Fibroblast of the aortic adventitia (primary cell): ENCODE data around the gene TMEM208. TPM values are rescaled to one million over a fixed set of nuclear protein-coding genes. Genes with fewer than 3 reads are reported as not detected.

ENCODE experiments used
- DNase-seq: peaks from one replicate; pipeline ENCODE4 v3.0.0-alpha.2; 2010; ENCODE audit warnings: low read depth
- H3K4me3 ChIP-seq: 2 replicates; pipeline ENCODE4 v1.5.1; 2011; ENCODE audit warnings: low read depth, mild to moderate bottlenecking, control low read depth, low read length, moderate library complexity
- CTCF ChIP-seq: IDR thresholded peaks from 2 replicates; pipeline ENCODE4 v1.5.1; 2011; ENCODE audit warnings: mild to moderate bottlenecking, low read length, control low read depth, inconsistent platforms; ENCODE audit not compliant: insufficient read depth
- total RNA-seq: library from RNA; depleted of rRNA; stranded (reverse); fragments of >200 nt; gene quantifications from 2 replicates; pipeline ENCODE4 v1.2.3, GENCODE V29; 2012; ENCODE audit warnings: low replicate concordance

The TMEM208 gene
- total RNA-seq, 1 donor = 24.3 TPM

GRCh38 chr16:67207249-67208091 is 19.5 kb upstream of the TMEM208 start:
- no peak for DNase-seq
- TF ChIP-seq CTCF = no peak

GRCh38 chr16:67208154-67208896 is 18.6 kb upstream of the TMEM208 start:
- TF ChIP-seq CTCF = no peak
- H3K4me3 ChIP-seq = no peak overlapping the region
- no peak for DNase-seq

More at GRCh38 chr16:67207249-67208091, 19.5 kb upstream of the TMEM208 start:
- no peak overlapping the region for H3K4me3 ChIP-seq

- DNase-seq = no peak
- no peak overlapping the region for H3K4me3 ChIP-seq
- TF ChIP-seq CTCF = no peak
Measured at GRCh38 chr16:67209565-67209964, 17.4 kb upstream of the TMEM208 start.

- no peak overlapping the region for H3K4me3 ChIP-seq
- no peak for DNase-seq
- TF ChIP-seq CTCF = no peak
Measured at GRCh38 chr16:67210069-67210937, 16.6 kb upstream of the TMEM208 start.

- H3K4me3 ChIP-seq = no peak overlapping the region
- DNase-seq = no peak
- TF ChIP-seq CTCF = no peak
Measured at GRCh38 chr16:67211674-67212073, 15.3 kb upstream of the TMEM208 start.

DNA sequence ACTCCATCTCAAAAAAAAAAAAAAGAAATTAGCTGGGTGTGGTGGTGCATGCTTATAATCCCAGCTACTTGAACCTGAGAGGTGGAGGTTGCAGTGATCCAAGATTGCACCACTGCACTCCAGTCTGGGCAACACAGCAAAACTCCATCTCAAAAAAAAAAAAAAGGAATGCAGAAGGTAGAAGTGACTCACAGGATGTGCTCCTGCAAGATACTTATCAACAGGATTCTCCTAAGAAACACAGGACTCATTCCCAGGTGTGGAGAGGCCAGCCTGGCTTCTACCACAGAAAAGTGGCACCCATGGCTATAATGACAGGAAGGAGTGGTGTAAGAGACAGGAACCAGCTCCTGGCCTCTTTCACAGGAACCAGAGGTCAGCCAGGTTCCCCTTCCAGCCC is 14.2 kb upstream of the TMEM208 start:
- no peak for TF ChIP-seq CTCF
- no peak for DNase-seq
- no peak overlapping the region for H3K4me3 ChIP-seq
